Kidney capillary endothelial cell (primary cell): ENCODE measurements around the gene EVPL.
"Not testable (repeated sequence)": the region's sequence is repeated elsewhere in the genome, so short reads cannot be mapped to it uniquely, and the experiment has no call there.

Source experiments
- DNase-seq: peaks from one replicate; pipeline ENCODE4 v3.0.0-alpha.2; 2018; ENCODE audit warnings: low spot score

The EVPL gene

DNA sequence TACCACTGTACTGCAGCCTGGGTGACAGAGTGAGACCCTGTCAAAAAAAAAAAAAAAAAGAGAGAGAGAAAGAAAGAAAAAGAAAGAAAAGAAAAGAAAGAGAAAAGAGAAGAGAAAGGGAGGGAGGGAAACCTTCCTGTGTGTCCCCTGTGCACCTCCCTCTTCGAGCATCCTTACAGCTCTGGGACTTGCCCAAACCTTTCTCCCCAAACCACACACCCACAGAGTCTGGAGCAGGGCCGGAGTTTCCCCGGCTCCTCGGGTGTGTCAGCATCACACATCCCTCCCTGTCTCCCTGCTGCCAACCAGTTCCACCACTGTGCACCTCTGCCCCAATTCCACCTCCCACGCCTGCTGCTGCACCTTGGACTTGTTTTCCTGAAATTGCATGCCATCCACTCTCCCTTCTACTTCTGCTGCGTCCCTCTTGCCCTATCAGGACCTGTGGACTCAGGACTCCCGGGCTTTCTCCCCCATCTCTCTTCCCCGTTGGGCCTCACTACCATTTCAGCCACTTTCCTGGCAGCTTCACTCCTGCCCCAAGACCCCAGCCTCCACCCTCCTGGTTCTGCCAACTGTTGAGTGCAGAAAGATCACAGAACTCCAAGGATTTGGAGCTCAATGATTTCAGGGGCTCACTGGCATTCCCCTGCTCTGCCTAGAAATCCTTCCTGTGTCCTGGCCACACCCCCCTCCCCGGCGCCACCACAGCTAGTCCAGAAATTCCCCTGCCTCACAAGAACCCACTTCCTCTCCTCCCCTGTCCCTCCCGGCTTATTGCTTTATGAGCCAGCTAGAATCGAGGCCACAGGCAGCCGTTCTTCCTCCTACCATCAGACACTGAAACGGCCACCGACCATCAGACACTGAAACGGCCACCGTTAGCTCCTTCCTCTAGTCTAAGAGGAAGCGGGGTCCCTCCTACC, 30.2 kb downstream of the EVPL start:
- peak; percentile 36 for DNase-seq

GRCh38 chr17:75995385-75995925, 31.7 kb downstream of the EVPL start:
- DNase-seq, result no peak

DNA sequence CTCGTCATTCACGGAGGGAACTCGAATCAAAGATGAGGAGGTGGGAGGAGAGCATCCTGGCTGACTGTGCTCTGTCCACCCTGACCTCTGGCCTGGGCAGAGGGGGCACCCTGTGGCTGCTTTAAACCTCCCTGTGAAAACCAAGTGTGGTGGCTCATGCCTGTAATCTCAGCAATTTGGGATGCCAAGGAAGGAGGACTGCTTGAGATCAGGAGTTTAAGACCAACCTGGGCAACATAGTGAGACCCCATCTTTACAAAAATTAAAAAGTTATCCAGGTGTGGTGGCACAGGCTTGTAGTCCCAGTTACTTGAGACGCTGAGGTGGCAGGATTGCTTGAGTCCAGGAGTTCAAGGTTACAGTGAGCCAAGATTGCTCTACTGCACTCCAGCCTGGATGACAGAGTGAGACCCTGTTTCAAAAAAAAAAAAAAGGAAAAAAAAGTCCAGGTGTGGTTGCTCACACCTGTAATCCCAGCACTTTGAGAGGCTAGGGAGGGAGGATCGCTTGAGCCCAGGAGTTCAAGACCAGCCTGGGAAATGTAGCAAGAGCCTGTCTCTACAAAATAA, 32.2 kb downstream of the EVPL start:
- no peak for DNase-seq

GRCh38 chr17:75991396-75991795, 35.7 kb downstream of the EVPL start:
- DNase-seq, result no peak

GRCh38 chr17:75987041-75987440, 40.1 kb downstream of the EVPL start:
- no peak for DNase-seq

GRCh38 chr17:75985986-75986385, 41.1 kb downstream of the EVPL start:
- DNase-seq, result no peak

- DNase-seq, result no peak
Observed at GRCh38 chr17:75983501-75984181, 43.5 kb downstream of the EVPL start.

GRCh38 chr17:75981019-75981615, 46.0 kb downstream of the EVPL start:
- no peak for DNase-seq

DNA sequence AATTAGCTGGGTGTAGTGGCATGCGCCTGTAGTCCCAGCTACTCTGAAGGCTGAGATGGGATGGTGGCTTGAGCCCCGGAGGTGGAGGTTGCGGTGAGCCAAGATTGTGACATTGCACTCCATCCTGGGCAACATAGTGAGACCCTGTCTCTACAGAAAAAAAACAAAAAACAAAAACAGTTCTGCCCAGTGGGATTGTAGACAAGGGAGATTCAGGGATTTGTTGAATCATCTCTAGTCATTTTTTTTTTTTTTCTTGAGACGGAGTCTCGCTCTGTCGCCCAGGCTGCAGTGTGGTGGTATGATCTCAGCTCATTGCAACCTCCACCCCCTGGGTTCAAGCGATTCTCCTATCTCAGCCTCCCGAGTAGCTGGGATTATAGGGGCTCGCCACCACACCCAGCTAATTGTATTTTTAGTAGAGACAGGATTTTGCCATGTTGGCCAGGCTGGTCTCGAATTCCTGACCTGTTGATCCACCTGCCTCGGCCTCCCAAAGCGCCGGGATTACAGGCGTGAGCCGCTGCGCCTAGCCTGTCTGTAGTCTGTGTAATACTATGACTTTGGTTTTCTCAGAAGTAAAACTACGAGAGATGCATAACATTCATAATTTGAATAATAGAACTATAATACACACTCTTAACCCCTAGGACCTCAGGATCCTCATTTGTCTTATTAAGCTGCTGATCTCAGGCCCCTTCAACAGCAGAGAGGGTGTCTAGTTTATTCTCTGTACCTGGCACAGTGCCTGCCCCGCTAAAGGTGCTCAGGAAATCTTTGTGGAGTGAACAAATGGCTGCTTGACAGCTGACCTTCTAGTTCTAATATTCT, 46.7 kb downstream of the EVPL start:
- DNase-seq, result no peak

GRCh38 chr17:75979705-75980187, 47.4 kb downstream of the EVPL start:
- DNase-seq, result no peak

- peak; percentile 95 for DNase-seq
Observed at GRCh38 chr17:75978938-75979704, 48.0 kb downstream of the EVPL start, which contains the start of the genes ACOX1 and TEN1. TSS of gene ACOX1 (minus strand) at chr17:75979166. CDS start at chr17:75979073, 93 bp downstream. TSS of gene TEN1 (plus strand) at chr17:75979240. CDS start at chr17:75986193, 6,953 bp downstream.

- no peak for DNase-seq
Observed at GRCh38 chr17:75976175-75976848, 50.8 kb downstream of the EVPL start.

- DNase-seq, result no peak
Observed at GRCh38 chr17:75975757-75976174, 51.3 kb downstream of the EVPL start.

DNA sequence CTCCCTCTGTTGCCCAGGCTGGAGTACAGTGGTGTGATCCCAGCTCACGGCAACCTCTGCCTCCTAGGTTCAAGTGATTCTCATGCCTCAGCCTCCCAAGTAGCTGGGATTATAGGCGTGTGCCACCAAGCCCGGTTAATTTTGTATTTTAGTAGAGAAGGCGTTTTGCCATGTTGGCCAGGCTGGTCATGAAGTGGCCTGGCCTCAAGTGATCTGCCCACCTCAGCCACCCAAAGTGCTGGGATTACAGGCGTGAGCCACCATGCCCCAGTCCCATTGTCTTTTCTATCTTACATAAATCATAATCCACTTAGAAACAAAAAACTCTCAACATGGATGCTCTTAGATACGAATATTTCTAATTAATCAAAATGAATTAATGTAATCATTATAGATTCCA, 51.9 kb downstream of the EVPL start:
- DNase-seq, result not testable (repeated sequence)

DNA sequence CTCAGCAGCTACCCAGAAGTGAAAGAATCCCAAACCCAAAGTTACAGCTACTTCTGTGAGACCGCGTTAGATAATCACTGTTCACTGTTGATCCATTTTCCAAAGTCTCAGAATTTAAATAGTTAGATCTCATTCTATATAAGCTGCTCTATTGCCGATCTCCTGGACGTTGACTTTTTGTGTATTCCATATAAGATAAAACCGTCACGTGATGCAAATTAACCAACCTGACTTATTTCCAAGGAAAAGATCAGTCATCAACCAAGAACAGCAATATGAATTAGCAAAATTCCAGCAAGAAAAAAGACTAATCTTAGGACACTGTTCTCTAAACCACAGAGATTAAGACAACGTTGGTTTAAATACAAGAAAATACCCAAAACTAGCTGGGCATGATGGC, 56.5 kb downstream of the EVPL start:
- no peak for DNase-seq

DNA sequence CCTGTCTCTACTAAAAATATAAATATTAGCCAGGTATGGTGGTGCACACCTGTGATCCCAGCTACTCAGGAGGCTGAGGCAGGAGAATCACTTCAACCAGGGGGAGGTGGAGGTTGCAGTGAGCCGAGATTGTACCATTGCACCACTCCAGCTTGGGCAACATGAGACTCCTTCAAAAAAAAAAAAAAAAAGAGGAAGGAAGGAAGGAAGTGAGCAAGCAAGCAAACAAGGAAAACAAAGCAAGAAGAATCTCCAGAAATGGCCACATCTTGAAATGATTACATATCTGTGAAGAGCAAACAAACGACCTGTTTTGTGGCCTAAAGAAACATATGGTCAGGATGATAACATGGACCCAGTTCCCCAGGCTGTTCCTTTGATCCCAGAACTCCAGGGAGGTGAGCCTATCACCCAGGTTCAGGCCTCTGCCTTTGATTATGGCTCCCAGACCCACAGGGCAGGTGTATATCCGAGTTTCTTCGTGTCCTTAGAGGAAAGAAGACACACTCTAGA, 57.0 kb downstream of the EVPL start:
- DNase-seq, result peak; percentile 57

DNA sequence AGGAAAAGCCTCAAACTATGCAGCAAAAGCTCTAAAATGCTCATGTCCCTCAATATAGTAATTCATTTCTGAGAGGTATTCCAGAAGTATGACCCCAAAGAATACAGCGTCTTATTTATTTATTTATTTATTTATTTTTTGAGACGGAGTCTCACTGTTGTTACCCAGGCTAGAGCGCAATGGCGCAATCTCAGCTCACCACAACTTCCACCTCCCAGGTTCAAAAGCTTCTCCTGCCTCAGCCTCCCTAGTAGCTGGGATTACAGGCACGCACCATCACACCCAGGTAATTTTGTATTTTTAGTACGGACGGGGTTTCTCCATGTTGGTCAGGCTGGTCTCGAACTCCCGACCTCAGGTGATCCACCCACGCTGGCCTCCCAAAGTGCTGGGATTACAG, 58.1 kb downstream of the EVPL start:
- DNase-seq, result not testable (repeated sequence)

DNA sequence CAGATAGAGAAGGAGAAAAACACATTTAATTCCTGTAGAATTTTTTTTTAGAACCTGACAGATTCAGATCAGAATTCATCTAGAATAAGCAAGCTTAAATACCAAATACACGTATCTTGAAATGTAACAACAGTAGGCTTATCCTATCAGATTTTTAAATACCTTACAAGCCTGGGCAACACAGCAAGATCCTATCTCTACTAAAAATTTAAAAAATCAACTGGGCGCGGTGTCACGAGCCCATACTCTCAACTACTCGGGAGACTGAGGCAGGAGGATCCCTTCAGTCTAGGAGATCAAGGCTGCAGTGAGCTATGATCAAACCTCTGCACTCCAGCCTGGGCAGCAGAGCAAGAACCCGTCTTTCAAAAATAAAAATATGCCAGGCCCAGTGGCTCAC, 61.6 kb downstream of the EVPL start:
- no peak for DNase-seq

DNA sequence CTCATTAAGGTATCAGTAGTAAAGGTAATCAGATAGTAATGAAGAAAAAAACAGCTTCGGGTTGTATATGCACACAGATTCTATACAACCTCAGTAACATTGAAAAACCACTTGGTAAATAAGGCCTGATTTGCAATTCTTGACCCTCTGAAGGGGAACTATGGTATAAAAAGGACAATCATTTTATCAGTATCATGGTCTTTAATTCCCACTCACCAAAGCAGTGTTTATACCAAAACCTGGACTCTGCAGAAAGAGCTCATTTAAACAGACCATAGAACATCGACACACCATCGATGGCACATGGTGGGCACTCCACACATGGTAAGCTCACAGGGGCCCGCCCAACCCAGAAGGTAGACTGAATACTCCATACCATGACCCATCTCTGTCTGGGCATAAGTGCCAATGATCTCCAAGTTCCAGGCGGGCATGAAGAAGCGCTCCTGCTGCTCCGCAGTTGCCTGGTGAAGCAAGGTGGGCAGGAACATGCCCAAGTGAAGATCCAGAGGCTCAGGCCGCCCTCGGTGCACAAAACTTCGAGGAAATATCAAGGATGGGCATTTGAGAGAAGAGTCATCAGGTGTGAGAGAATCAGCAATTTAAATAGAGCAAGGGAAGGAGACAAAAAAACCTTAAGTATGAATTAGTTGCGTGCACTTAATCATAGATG, 67.1 kb downstream of the EVPL start:
- no peak for DNase-seq
